ENCODE results near the gene DNAI1.

DNAI1 gene

DNA sequence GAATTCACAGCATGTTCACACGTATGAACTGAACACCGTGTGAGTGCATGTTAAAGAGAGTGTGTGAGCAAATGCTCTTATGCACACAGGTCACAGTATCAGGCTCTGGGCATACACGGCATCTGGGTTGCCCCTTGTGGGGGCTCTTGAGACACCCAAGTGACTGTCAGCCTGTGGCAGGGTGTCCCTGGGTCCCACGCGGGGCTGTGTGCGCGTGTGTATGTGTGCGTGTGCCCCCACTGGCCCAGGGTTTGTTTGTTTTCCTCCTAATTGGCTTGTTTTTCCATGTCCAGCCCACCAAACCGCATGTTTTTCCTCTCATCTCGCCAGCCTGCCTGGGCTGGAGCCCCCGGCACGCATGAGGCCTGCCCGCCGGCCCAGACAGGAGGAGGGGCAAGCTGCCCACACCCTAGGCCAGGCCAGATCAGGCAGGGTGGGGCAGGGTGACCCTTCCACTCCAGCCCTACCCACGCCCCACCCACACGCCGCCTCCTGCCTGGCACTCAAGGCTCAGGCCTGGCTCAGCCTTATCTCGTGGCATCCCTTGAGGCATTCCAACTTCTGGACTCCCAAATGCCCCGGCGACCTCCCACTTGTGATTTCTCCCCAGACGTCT is 102.1 kb downstream of the DNAI1 start:
- no peak for DNase-seq

DNA sequence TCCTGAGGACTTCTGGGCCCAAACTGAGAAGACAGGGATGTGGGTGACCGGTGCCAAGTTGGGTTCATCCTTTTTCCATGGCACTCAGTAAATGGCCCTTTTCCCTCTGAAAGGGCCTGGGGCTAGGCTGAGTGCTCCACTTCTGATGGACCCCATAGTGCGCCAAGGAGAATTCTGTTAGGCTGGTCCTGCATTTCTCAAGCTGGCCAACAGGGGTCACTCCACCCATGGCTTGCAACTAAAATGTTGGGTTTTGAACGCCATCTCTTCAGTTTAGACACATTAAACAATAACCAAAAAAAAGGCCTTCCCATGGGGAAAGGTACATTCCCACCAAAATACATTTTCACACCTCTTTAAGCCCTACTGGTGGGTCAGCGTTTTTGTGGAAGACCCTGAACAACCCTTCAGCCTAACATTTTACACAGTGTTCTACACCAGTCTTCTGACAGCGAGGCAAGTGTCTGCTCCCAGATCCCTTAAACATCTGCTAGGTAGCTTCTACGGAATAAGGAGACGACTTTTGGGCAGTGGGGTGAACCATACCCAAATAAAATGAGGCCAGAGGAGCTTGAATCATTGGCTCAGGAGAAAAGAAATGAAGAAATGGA is 103.6 kb downstream of the DNAI1 start:
- peak; percentile 62 for DNase-seq

DNA sequence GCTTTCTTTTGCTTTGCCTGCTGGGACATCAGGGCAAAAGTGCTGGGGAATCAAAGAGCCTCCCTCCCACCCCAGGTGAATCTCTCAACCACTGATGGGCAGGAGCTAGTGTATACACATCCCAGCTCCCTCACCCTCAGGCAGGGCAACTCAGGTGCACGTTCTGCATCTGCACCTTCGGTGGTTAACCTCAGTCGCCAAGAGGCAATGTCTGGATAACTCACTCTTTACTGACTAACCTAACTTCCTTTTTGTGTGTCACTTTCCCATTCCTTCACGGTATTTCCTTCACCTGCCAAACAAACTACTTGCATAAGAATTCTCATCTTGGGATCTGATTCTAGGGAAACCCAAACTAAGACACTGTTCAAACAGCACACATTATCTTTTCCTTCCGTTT is 104.7 kb downstream of the DNAI1 start:
- no peak for DNase-seq

DNA sequence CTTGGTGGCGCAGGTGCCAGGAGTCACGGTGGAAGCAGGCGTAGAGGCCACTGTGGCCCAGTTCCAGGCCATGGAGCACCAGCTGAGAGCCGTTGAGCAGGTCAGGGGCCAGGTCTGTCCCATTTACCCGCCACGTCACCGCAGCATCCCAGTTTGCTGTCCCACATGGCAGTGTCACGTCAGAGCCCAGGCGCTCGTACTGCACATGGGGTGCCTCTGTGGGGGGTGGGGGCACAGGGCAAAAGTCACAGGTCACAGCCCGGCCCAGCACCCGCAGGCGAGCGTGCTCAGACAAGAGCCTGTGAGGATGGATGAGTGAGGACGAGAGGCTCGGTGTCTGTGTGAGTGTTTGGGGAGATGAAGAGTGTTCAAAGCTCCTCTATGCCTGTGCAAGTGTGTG is 106.0 kb downstream of the DNAI1 start:
- DNase-seq, result no peak

DNA sequence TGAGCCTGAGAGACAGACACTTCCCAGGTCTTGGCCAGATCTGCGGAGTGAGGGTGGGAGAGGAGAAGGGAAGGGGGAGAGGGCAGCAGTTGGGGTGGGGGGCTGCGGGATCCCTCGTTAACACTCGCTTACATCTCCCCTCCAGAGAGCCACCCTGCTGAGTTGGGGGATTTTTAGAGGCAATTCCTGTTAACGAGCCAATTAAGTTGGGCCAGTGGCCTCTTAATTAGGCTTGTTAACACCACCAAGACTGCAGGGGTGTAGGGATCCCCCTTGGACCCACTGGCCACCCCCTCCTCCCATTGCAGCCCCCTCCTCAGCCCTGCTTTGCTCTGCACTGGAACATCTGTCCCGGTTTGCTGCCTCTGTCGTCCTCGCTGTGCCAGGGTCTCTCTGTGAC is 107.3 kb downstream of the DNAI1 start:
- DNase-seq, result no peak

DNA sequence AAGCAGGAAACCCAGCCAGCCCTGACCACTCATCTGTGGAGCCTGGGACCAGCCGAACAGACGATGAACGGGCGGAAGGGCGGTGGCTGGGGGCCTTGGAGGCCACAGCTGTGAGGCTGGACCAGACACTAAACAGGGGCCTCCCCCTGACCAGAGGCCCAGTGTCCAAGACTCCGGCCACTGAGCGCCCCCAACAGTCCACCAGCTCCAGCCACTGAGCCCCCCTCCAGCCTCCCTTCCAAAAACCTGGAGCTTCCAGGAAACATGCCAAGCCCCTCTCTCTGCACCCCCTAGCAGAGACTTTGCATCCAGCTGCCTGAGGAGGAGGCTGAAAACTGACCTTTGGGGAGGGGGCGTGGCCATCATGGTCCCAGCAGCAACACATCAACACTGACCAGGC is 107.7 kb downstream of the DNAI1 start:
- DNase-seq, result no peak

DNA sequence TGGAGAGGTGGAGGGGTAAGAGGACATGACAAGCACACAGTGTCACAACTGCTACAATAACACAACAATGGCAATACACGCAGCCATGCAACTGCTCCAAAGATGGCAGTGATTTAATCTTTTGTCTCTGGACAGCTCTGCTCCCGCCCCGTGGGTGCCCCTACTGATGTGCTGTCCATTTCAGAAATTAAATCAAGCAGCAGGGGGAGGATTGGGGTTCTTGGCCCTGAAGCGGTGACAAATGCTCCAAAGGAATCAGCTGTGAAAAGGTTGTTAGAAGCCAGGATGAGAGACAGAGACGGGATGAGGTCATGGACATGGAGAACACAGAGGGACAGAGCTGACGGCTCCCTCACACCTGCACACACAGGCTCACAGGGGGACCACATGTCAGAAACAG is 108.4 kb downstream of the DNAI1 start:
- no peak for DNase-seq

DNA sequence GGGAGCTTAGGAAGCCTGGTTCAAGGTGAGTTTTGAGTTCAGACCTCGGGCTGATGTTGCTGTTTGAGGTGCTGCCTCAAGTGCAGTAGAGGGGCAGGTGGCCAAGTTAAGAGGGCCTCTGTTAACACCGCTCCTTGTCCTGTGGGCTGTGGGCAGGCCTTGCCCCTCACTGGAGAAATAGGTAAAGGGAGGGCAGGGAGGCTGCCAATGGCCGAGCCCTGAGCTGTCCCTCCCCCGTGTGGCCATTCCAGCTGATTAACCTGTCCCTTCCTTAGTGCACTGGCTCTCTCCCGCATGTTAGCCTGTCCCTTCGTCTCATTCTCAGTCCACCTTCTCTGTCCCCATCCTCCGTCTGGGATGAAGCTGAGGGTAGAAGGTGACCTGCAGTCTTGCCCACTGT is 109.5 kb downstream of the DNAI1 start:
- no peak for DNase-seq

DNA sequence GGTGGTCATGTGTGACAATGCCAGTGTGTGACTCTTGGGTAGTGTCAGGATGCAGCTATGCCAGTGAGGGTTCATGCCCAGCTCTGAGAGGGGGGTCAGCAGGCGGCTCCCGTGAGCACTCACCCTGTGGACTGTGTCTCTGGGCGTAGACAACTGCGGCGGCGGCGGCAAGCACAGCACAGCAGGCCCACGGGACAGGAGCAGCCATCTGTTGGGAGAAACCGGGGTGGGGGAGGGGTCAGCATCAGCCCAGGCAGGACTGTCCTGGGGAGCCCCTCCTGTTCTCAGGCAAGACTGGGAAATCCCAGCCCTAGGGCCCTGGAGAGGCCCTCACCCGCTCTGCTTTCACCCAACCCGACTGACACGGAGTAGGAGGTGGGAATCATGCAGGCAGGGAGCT is 110.2 kb downstream of the DNAI1 start:
- DNase-seq, result no peak

DNA sequence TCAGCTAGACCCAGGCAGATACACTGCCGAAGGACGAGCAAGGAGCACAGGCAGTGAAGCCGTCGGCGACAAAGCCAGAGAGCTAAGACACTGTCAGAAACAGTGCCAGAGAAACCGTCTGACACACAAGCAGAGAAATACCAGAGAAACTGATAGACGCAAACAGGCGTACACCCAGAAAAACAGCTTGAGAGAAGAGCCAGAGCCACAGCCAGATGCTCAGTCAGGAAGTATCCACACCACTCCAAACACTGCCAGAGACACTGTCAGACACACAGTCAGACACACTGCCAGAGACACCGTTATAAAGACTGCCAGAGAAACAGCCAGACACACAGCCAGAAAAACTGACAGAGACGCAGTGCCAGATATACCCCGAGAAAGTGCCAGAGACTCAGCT is 111.8 kb downstream of the DNAI1 start:
- no peak for DNase-seq
